GM10266 (cell line): ENCODE results near the gene HIVEP1.
"Not testable (repeated sequence)": the region's sequence is repeated elsewhere in the genome, so short reads cannot be mapped to it uniquely, and the experiment has no call there.

ENCODE experiments used
- DNase-seq: peaks from one replicate; pipeline ENCODE4 v3.0.0; 2012; ENCODE audit errors: extremely low spot score
- TF ChIP-seq, protein P1 (sequence below): IDR thresholded peaks from 2 replicates; pipeline ENCODE4 v1.5.1; 2012; ENCODE audit warnings: mild to moderate bottlenecking, low read depth; ENCODE audit not compliant: control insufficient read depth, insufficient read depth; ENCODE audit errors: missing control alignments

Gene HIVEP1

DNA sequence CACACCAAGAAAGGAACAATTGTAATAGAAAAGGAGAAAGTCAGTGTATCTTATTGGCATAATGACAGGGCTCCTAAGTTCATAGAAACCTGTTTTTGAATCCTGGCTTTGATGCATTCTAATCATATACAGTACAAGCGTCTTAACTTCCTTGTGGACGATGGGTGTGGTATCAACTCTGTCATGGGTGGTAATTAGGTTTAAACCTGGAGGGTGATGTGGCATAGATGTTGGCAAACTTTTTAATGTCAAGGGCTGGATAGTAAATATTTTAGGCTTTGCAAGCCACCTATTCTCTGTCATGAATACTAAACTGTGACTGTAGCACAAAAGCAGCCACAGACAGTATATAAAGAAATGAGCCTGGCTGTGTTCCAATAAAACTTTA lies 139.3 kb downstream of the HIVEP1 start:
- no peak for DNase-seq
- TF ChIP-seq, protein P1, sequence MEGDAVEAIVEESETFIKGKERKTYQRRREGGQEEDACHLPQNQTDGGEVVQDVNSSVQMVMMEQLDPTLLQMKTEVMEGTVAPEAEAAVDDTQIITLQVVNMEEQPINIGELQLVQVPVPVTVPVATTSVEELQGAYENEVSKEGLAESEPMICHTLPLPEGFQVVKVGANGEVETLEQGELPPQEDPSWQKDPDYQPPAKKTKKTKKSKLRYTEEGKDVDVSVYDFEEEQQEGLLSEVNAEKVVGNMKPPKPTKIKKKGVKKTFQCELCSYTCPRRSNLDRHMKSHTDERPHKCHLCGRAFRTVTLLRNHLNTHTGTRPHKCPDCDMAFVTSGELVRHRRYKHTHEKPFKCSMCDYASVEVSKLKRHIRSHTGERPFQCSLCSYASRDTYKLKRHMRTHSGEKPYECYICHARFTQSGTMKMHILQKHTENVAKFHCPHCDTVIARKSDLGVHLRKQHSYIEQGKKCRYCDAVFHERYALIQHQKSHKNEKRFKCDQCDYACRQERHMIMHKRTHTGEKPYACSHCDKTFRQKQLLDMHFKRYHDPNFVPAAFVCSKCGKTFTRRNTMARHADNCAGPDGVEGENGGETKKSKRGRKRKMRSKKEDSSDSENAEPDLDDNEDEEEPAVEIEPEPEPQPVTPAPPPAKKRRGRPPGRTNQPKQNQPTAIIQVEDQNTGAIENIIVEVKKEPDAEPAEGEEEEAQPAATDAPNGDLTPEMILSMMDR: no peak

DNA sequence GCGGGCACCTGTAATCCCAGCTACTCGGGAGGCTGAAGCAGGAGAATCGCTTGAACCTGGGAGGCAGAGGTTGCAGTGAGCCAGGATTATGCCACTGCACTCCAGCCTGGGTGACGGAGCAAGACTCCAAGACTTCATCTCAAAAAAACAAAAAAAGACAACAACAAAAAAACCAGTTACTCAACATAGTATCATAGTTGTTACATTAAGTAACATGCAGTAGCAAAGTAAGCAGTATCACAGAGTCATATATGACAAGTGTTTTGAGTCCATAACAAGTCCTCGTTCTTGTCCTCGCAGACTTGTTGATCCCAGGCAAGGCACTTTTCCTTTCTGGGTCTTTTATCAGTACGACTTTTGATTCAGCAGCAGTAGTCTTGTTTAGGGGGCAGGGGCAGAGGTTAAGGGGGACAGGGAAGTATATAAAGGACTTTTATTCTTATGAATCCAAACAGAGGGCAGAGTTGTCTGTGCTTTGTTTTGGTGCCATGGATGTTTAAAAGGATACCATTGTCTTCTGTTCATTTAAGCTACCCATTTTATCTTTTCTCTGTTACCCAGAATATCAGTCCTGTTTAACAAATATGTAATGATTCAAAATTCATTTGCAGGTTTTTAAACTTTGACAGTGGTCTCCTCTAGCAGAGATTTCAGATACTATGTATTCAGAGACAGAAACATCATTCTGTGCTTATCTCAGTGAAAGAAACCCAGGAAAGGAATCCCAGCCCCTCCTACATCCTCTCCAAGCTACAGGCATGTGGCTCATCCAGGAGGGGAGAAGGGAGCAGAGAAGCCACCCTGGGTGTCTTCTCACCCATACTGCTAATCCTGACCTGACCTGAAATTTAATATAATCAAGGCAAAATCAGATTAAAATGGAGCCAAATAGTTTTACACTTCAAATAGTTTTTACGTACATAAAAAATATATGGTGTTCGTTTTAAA lies 140.2 kb downstream of the HIVEP1 start:
- TF ChIP-seq, protein P1: no peak
- DNase-seq: no peak

DNA sequence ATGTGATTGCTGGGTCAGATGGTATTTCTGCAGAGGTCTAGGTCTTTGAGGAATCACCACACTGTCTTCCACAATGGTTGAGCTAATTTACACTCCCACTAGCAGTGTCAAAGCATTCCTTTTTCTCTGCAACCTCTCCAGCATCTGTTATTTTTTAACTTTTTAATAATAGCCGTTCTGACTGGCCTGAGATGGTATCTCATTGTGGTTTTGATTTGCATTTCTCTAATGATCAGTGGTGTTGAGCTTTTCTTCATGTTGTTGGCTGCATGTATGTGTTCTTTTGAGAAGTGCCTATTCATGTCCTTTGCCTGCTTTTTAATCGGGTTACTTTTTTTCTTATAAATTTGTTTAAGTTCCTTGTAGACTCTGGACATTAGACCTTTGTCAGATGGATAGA lies 143.7 kb downstream of the HIVEP1 start:
- DNase-seq: not testable (repeated sequence)

DNA sequence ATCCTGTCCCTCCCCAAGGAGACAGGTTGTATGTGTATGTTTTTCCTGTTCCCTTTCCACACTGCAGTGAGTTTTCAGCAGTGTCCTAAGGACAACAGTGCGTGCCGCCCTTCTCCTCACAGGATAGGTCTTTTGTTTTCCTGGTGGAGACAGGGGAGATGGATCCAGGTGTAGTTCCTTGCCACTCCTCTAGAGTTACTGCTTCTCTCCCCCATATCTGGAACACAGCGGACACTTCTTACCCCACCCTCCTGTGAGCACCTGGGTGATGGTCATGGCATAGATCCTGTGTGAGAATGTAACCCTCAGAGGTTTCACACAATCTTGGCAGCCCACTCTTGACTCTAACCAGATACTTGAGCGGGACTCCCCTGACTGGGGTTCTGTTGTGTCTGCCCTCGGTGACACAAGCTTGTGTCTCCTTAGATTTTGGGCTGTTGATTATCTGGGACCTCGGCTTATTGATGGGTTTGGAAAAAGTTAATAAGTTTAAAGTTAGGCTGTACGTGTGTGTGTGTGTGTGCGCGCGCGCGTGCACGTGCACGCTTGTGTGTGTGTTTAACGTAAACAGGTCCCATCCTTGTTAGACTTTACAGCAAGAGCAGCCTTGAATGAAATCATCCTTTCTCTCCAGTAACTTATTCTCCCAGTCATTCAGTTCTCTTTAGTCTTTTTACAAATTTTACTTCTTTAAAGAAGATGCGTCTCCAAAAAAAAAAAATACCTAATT lies 146.7 kb downstream of the HIVEP1 start:
- no peak for DNase-seq
- TF ChIP-seq, protein P1: no peak

GRCh38 chr6:12160326-12160725 lies 148.2 kb downstream of the HIVEP1 start:
- TF ChIP-seq, protein P1: no peak
- DNase-seq: no peak

GRCh38 chr6:12162213-12162612 lies 150.1 kb downstream of the HIVEP1 start:
- TF ChIP-seq, protein P1: no peak
- DNase-seq: no peak

DNA sequence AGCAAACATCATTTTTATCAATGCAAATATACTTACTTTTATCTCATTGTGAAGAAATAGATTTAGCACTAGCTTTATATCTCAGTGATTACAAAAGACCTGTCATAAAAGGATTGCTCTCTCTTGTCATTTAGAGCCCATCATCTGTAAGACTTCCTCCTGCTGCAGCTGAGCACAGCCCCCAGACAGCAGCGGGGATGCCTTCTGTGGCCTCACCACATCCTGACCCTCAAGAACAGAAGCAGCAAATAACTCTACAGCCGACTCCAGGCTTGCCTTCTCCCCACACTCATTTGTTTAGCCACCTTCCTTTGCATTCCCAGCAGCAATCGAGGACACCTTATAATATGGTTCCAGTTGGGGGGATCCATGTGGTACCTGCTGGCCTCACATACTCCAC lies 151.0 kb downstream of the HIVEP1 start:
- DNase-seq: peak; percentile 11
- TF ChIP-seq, protein P1: no peak
